Fibroblast of lung (primary cell): Measurements from ENCODE around the gene SCAPER.

Experiments
- CTCF ChIP-seq, 2 donors: IDR thresholded peaks in 1 of 2; conservative IDR thresholded peaks in 1 of 2; 1 replicate in 1 of 2; 2 replicates in 1 of 2; pipeline ENCODE4 v1.5.1; 2011 to 2012; ENCODE audit warnings: low read length in 2 of 2, control low read depth in 1 of 2, inconsistent platforms in 1 of 2, low read depth in 1 of 2, mild to moderate bottlenecking in 1 of 2
- EZH2 ChIP-seq: IDR thresholded peaks from 2 replicates; pipeline ENCODE4 v1.5.1; 2012; ENCODE audit warnings: low read length, control low read depth, mild to moderate bottlenecking; ENCODE audit errors: missing control alignments

DNA sequence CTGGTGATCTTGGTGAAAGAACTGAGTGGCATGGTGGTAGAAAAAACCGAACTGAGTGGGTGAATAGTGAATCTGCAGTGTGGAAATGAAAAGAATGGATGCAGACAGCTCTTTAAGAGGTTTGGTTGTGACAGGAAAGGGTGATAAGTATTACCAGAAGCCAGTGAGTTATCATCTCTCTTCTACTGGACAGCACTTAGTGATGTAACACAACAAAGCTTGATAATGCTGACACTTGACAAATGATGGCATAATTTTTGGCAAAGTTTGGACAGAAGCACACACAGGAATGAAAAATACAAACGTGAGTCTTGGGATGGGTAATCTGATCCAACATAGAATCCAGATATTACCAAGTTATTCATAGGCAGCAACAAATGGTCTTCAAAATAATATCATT is 456.4 kb downstream of the SCAPER start:
- no peak for TF ChIP-seq CTCF (conservative IDR thresholded peaks at IDR 0.05 in 1 of 2, IDR thresholded peaks at IDR 0.05 in 1 of 2; ENCODE audit: low read depth in 1 of 2, low read length in 2 of 2)
- no peak for TF ChIP-seq EZH2
